GM21390 (cell line): ENCODE data around the gene SVOP.
"Not testable (repeated sequence)": the region's sequence is repeated elsewhere in the genome, so short reads cannot be mapped to it uniquely, and the experiment has no call there.

ENCODE experiments used
- ATAC-seq: cut with Tn5 transposase; IDR thresholded peaks from one replicate; pipeline ENCODE4 v1.9.1; 2021; ENCODE audit not compliant: unreplicated experiment

The SVOP gene

GRCh38 chr12:109033239-109034196 is 12.7 kb upstream of the SVOP start:
- ATAC-seq, result no peak

GRCh38 chr12:109029411-109029810 is 8.5 kb upstream of the SVOP start:
- no peak for ATAC-seq

- ATAC-seq, result not testable (repeated sequence)
These were observed 7.8 kb upstream of the SVOP start for GRCh38 chr12:109028624-109029023.

- no peak for ATAC-seq
These were observed 6.9 kb upstream of the SVOP start for GRCh38 chr12:109027767-109028166.

- ATAC-seq, result no peak
These were observed 597 bp downstream of the SVOP start for GRCh38 chr12:109020146-109020795.

- ATAC-seq, result no peak
These were observed 2.6 kb downstream of the SVOP start for GRCh38 chr12:109018296-109018695.

- ATAC-seq, result no peak
These were observed 3.9 kb downstream of the SVOP start for GRCh38 chr12:109016978-109017377.

GRCh38 chr12:109016016-109016415 is 4.9 kb downstream of the SVOP start:
- ATAC-seq, result no peak

- no peak for ATAC-seq
These were observed 5.7 kb downstream of the SVOP start for GRCh38 chr12:109014984-109015765.

GRCh38 chr12:109010259-109010658 is 10.6 kb downstream of the SVOP start:
- no peak for ATAC-seq

GRCh38 chr12:109009766-109010165 is 11.1 kb downstream of the SVOP start:
- ATAC-seq, result no peak

- no peak for ATAC-seq
These were observed 16.9 kb downstream of the SVOP start for GRCh38 chr12:109004017-109004416.

GRCh38 chr12:108996320-108996719 is 24.5 kb downstream of the SVOP start:
- ATAC-seq, result no peak

GRCh38 chr12:108995370-108995992 is 25.4 kb downstream of the SVOP start:
- ATAC-seq, result no peak

- ATAC-seq, result not testable (repeated sequence)
These were observed 30.8 kb downstream of the SVOP start for GRCh38 chr12:108990103-108990502.

- ATAC-seq, result no peak
These were observed 31.5 kb downstream of the SVOP start for GRCh38 chr12:108989376-108989775.

GRCh38 chr12:108985750-108986149 is 35.1 kb downstream of the SVOP start:
- no peak for ATAC-seq

GRCh38 chr12:108983227-108983626 is 37.6 kb downstream of the SVOP start:
- no peak for ATAC-seq

GRCh38 chr12:108982621-108983219 is 38.1 kb downstream of the SVOP start:
- no peak for ATAC-seq

- no peak for ATAC-seq
These were observed 39.0 kb downstream of the SVOP start for GRCh38 chr12:108981835-108982234.
